HEK293 (cell line): ENCODE data around the gene PIGL.
A peak's percentile ranks its signal among the peaks of the same experiment; 100 is the strongest.

Experiments used
- CTCF ChIA-PET: fragments of 350-600 bp; formaldehyde crosslinking; extraction: SDS; loops from one replicate; lab custom pipeline; 2021; ENCODE audit warnings: antibody characterized with exemption; lab: Yijun Ruan, JAX
- POLR2A ChIA-PET: fragments of 300-600 bp; formaldehyde crosslinking; extraction: SDS; loops from one replicate; lab custom pipeline; 2020; ENCODE audit warnings: antibody characterized with exemption, inconsistent platforms; lab: Yijun Ruan, JAX
- H3K27ac ChIP-seq: fragments of 200-500 bp; sonication (Bioruptor generic); 2 replicates; pipeline ENCODE4 v1.5.1; 2014; ENCODE audit warnings: low read depth, low read length, control low read depth, inconsistent platforms; ENCODE audit errors: extremely low read depth
- H3K36me3 ChIP-seq, 2 experiments: fragments of 200-500 bp in 1 of 2; sonication (Bioruptor generic) in 1 of 2; 1 replicate in 1 of 2; 2 replicates in 1 of 2; pipeline ENCODE4 v1.5.1; 2014 to 2017; ENCODE audit warnings: inconsistent platforms in 2 of 2, low read length in 2 of 2; ENCODE audit not compliant: control insufficient read depth in 2 of 2, insufficient read depth in 1 of 2
- H3K4me1 ChIP-seq: fragments of 200-500 bp; sonication (Bioruptor generic); 2 replicates; pipeline ENCODE4 v1.5.1; 2014; ENCODE audit warnings: mild to moderate bottlenecking, low read length, inconsistent platforms; ENCODE audit not compliant: control insufficient read depth, insufficient read depth
- H3K4me3 ChIP-seq: 2 replicates; pipeline ENCODE4 v1.5.1; 2011; ENCODE audit warnings: low read depth, mild to moderate bottlenecking, control low read depth, low read length, moderate library complexity
- H3K9me3 ChIP-seq: fragments of 200-500 bp; sonication (Bioruptor generic); 2 replicates; pipeline ENCODE4 v1.5.1; 2014; ENCODE audit warnings: low read depth, low read length, inconsistent platforms; ENCODE audit not compliant: control insufficient read depth, insufficient read depth
- PRDM1 ChIP-seq: fragments of 450-650 bp; formaldehyde crosslinking; IDR thresholded peaks from 2 replicates; pipeline ENCODE4; 2016; ENCODE audit warnings: missing biosample characterization, missing genetic modification characterization
- SALL2 ChIP-seq: fragments of 450-650 bp; formaldehyde crosslinking; IDR thresholded peaks from 2 replicates; pipeline ENCODE4 v1.5.0; 2017; ENCODE audit warnings: missing biosample characterization, mild to moderate bottlenecking, missing genetic modification characterization, borderline replicate concordance
- SETDB1 ChIP-seq: IDR thresholded peaks from one replicate; pipeline ENCODE4 v1.6.1; 2017; ENCODE audit warnings: mild to moderate bottlenecking, low read length, moderate library complexity, mixed read lengths; ENCODE audit not compliant: insufficient read length
- ZBTB17 ChIP-seq: fragments of 450-650 bp; formaldehyde crosslinking; IDR thresholded peaks from 2 replicates; pipeline ENCODE4 v1.5.1; 2016; ENCODE audit warnings: missing biosample characterization, missing genetic modification characterization
- ZEB2 ChIP-seq: fragments of 450-650 bp; formaldehyde crosslinking; IDR thresholded peaks from 2 replicates; pipeline ENCODE4 v1.5.1; 2016; ENCODE audit warnings: missing biosample characterization, missing genetic modification characterization
- ZNF169 ChIP-seq: fragments of 450-650 bp; formaldehyde crosslinking; IDR thresholded peaks from 2 replicates; pipeline ENCODE4 v1.5.1; 2016; ENCODE audit warnings: missing biosample characterization, missing genetic modification characterization
- ZNF19 ChIP-seq: fragments of 450-650 bp; formaldehyde crosslinking; IDR thresholded peaks from 2 replicates; pipeline ENCODE4; 2016; ENCODE audit warnings: missing biosample characterization, missing genetic modification characterization, low read depth
- ZNF324 ChIP-seq: fragments of 450-650 bp; formaldehyde crosslinking; IDR thresholded peaks from 2 replicates; pipeline ENCODE4 v1.5.1; 2016; ENCODE audit warnings: missing biosample characterization, missing genetic modification characterization
- ZNF433 ChIP-seq: fragments of 450-650 bp; formaldehyde crosslinking; IDR thresholded peaks from 2 replicates; pipeline ENCODE4 v1.5.1; 2016; ENCODE audit warnings: missing biosample characterization, missing genetic modification characterization, low read depth
- ZNF48 ChIP-seq: fragments of 450-650 bp; formaldehyde crosslinking; IDR thresholded peaks from 2 replicates; pipeline ENCODE4 v1.5.1; 2016; ENCODE audit warnings: missing biosample characterization, missing genetic modification characterization
- ZNF510 ChIP-seq: fragments of 450-650 bp; formaldehyde crosslinking; IDR thresholded peaks from 2 replicates; pipeline ENCODE4 v1.5.1; 2018; ENCODE audit warnings: mild to moderate bottlenecking, missing genetic modification characterization, missing biosample characterization; ENCODE audit not compliant: insufficient replicate concordance
- ZNF514 ChIP-seq: fragments of 450-650 bp; formaldehyde crosslinking; IDR thresholded peaks from 2 replicates; pipeline ENCODE4 v1.5.1; 2016; ENCODE audit warnings: missing biosample characterization, missing genetic modification characterization
- ZNF558 ChIP-seq: fragments of 450-650 bp; formaldehyde crosslinking; IDR thresholded peaks from 2 replicates; pipeline ENCODE4 v1.5.1; 2016; ENCODE audit warnings: missing biosample characterization, missing genetic modification characterization
- ZNF621 ChIP-seq: fragments of 450-650 bp; formaldehyde crosslinking; IDR thresholded peaks from 2 replicates; pipeline ENCODE4 v1.5.1; 2017; ENCODE audit warnings: missing biosample characterization, missing genetic modification characterization
- ZNF623 ChIP-seq: fragments of 450-650 bp; formaldehyde crosslinking; IDR thresholded peaks from 2 replicates; pipeline ENCODE4 v1.5.1; 2016; ENCODE audit warnings: missing biosample characterization, missing genetic modification characterization
- ZNF629 ChIP-seq: fragments of 450-650 bp; formaldehyde crosslinking; IDR thresholded peaks from 2 replicates; pipeline ENCODE4 v1.5.1; 2017; ENCODE audit warnings: missing biosample characterization, missing genetic modification characterization
- ZNF692 ChIP-seq: fragments of 450-650 bp; formaldehyde crosslinking; IDR thresholded peaks from 2 replicates; pipeline ENCODE4 v1.5.1; 2016; ENCODE audit warnings: missing biosample characterization, missing genetic modification characterization
- ZSCAN23 ChIP-seq: fragments of 450-650 bp; formaldehyde crosslinking; IDR thresholded peaks from 2 replicates; pipeline ENCODE4 v1.5.1; 2016; ENCODE audit warnings: missing biosample characterization, missing genetic modification characterization
- TF ChIP-seq, protein P1 (sequence below): fragments of 450-650 bp; formaldehyde crosslinking; IDR thresholded peaks from 2 replicates; pipeline ENCODE4 v1.5.1; 2016; ENCODE audit warnings: missing biosample characterization, missing genetic modification characterization
- TF ChIP-seq, protein P2 (sequence below): fragments of 450-650 bp; formaldehyde crosslinking; IDR thresholded peaks from 2 replicates; pipeline ENCODE4 v1.5.1; 2016; ENCODE audit warnings: missing biosample characterization, missing genetic modification characterization
- TF ChIP-seq, protein P3 (sequence below): fragments of 450-650 bp; formaldehyde crosslinking; IDR thresholded peaks from 2 replicates; pipeline ENCODE4 v1.5.1; 2016; ENCODE audit warnings: missing biosample characterization, missing genetic modification characterization, low read depth
- TF ChIP-seq, protein P4 (sequence below): fragments of 450-650 bp; formaldehyde crosslinking; IDR thresholded peaks from 2 replicates; pipeline ENCODE4 v1.5.1; 2016; ENCODE audit warnings: missing biosample characterization, missing genetic modification characterization

The PIGL gene

DNA sequence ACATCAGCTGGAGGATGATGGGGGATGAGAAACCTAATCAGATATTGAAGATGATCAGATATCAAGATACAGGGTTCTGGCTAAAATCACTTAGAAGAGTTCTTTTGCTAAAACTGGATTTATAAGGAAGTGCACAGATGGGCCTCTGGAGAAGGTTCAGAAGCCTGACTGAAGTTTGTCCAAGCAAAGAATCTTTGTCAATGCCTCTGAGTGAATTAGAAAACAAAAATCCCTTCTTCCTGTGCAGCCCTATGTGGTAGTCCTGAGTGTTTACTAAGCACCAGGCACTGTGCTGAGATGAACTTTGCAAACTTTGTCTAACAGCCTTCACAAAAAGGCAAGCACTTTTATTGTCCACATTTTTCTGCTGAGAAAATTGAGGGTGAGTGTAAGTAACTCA lies 147.6 kb downstream of the PIGL start:
- TF ChIP-seq, protein P1, sequence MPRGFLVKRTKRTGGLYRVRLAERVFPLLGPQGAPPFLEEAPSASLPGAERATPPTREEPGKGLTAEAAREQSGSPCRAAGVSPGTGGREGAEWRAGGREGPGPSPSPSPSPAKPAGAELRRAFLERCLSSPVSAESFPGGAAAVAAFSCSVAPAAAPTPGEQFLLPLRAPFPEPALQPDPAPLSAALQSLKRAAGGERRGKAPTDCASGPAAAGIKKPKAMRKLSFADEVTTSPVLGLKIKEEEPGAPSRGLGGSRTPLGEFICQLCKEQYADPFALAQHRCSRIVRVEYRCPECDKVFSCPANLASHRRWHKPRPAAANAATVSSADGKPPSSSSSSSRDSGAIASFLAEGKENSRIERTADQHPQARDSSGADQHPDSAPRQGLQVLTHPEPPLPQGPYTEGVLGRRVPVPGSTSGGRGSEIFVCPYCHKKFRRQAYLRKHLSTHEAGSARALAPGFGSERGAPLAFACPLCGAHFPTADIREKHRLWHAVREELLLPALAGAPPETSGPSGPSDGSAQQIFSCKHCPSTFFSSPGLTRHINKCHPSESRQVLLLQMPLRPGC (tag by site-specific recombination), result no peak
- TF ChIP-seq SETDB1 (no peak), SALL2 (no peak), PRDM1 (peak; percentile 57; the same call in 1 of the 2 replicates), ZNF324 (tag by site-specific recombination) (no peak), ZNF19 (tag by site-specific recombination) (no peak)
- TF ChIP-seq, all 188 proteins: peak for 1
- no peak overlapping the region for H3K4me3 ChIP-seq
- no peaks in the 10 kb centered on the region; a peak in 1 of 3 replicates for H3K36me3 ChIP-seq
- peaks cover 4% of the 10 kb centered on the region for H3K4me1 ChIP-seq
- ChIA-PET POLR2A (interaction anchor here (1.3 to 6.2 kb wide), 5 partner anchors 11 to 150 kb away, joined by 5 to 83 read pairs (median 19); partner anchors contain the start of genes CENPV, NCOR1 and UBB), CTCF (interaction anchor here (0.5 to 5.8 kb wide), 32 partner anchors 12 to 1064 kb away, joined by 3 to 93 read pairs (median 8); partner anchors contain the start of genes CENPV and UBB)
- no peak overlapping the region for H3K27ac ChIP-seq
- no peaks in the 10 kb centered on the region for H3K9me3 ChIP-seq

DNA sequence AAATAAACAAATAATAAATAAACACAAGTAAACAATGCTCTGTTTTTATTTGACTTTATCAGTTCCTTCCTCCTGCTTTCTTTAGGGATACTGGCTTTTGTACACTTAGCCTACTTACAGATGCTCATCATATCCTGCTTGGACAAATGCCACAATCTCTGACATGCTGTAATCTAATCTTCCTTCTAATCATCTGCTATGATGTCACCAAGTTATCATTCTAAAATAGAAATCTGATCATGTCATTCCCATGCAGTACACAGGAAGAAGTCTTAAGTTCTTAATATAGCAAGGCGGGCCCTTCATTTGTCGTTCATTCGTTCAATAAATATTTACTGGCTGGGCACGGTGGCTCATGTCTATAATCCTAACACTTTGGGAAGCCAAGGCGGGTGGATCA lies 154.7 kb downstream of the PIGL start:
- H3K27ac ChIP-seq, result no peak overlapping the region
- CTCF ChIA-PET, result interaction anchor here (9.7 kb wide), 1 partner anchor 8 kb away, joined by 93 read pairs; no protein-coding TSS in a partner anchor
- H3K9me3 ChIP-seq, result no peaks in the 10 kb centered on the region
- no peak overlapping the region for H3K4me3 ChIP-seq
- H3K4me1 ChIP-seq, result no peaks in the 10 kb centered on the region; the same call in 1 of the 2 replicates
- POLR2A ChIA-PET, result interaction anchor here (0.9 kb wide), 1 partner anchor 9 kb away, joined by 4 read pairs; the partner anchor contains the start of gene UBB
- H3K36me3 ChIP-seq, result no peaks in the 10 kb centered on the region; a peak in 1 of 3 replicates
- TF ChIP-seq ZNF629 (tag by site-specific recombination) (peak; percentile 96), ZNF558 (tag by site-specific recombination) (peak; percentile 93), ZEB2 (tag by site-specific recombination) (peak; percentile 83), ZNF433 (no peak), ZNF514 (no peak), ZSCAN23 (tag by site-specific recombination) (no peak), ZNF621 (no peak), ZBTB17 (0 out of 2 replicates have a peak, but pooled peaks have one; percentile 29), ZNF623 (tag by site-specific recombination) (no peak), ZNF169 (no peak), ZNF510 (tag by site-specific recombination) (no peak), ZNF692 (tag by site-specific recombination) (peak; percentile 45; the same call in 1 of the 2 replicates), ZNF48 (tag by site-specific recombination) (no peak)
- TF ChIP-seq, protein P1 (tag by site-specific recombination), result peak; percentile 63
- TF ChIP-seq, protein P2, sequence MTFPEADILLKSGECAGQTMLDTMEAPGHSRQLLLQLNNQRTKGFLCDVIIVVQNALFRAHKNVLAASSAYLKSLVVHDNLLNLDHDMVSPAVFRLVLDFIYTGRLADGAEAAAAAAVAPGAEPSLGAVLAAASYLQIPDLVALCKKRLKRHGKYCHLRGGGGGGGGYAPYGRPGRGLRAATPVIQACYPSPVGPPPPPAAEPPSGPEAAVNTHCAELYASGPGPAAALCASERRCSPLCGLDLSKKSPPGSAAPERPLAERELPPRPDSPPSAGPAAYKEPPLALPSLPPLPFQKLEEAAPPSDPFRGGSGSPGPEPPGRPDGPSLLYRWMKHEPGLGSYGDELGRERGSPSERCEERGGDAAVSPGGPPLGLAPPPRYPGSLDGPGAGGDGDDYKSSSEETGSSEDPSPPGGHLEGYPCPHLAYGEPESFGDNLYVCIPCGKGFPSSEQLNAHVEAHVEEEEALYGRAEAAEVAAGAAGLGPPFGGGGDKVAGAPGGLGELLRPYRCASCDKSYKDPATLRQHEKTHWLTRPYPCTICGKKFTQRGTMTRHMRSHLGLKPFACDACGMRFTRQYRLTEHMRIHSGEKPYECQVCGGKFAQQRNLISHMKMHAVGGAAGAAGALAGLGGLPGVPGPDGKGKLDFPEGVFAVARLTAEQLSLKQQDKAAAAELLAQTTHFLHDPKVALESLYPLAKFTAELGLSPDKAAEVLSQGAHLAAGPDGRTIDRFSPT, result 0 out of 2 replicates have a peak, but pooled peaks have one; percentile 13
- TF ChIP-seq, protein P3, sequence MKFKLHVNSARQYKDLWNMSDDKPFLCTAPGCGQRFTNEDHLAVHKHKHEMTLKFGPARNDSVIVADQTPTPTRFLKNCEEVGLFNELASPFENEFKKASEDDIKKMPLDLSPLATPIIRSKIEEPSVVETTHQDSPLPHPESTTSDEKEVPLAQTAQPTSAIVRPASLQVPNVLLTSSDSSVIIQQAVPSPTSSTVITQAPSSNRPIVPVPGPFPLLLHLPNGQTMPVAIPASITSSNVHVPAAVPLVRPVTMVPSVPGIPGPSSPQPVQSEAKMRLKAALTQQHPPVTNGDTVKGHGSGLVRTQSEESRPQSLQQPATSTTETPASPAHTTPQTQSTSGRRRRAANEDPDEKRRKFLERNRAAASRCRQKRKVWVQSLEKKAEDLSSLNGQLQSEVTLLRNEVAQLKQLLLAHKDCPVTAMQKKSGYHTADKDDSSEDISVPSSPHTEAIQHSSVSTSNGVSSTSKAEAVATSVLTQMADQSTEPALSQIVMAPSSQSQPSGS (tag by site-specific recombination), result peak; percentile 95
- TF ChIP-seq, protein P4, sequence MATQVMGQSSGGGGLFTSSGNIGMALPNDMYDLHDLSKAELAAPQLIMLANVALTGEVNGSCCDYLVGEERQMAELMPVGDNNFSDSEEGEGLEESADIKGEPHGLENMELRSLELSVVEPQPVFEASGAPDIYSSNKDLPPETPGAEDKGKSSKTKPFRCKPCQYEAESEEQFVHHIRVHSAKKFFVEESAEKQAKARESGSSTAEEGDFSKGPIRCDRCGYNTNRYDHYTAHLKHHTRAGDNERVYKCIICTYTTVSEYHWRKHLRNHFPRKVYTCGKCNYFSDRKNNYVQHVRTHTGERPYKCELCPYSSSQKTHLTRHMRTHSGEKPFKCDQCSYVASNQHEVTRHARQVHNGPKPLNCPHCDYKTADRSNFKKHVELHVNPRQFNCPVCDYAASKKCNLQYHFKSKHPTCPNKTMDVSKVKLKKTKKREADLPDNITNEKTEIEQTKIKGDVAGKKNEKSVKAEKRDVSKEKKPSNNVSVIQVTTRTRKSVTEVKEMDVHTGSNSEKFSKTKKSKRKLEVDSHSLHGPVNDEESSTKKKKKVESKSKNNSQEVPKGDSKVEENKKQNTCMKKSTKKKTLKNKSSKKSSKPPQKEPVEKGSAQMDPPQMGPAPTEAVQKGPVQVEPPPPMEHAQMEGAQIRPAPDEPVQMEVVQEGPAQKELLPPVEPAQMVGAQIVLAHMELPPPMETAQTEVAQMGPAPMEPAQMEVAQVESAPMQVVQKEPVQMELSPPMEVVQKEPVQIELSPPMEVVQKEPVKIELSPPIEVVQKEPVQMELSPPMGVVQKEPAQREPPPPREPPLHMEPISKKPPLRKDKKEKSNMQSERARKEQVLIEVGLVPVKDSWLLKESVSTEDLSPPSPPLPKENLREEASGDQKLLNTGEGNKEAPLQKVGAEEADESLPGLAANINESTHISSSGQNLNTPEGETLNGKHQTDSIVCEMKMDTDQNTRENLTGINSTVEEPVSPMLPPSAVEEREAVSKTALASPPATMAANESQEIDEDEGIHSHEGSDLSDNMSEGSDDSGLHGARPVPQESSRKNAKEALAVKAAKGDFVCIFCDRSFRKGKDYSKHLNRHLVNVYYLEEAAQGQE, result no peak
